Psoas muscle (tissue), 8 donors: ENCODE data around the gene GPATCH4. TPM values are rescaled to one million over a fixed set of nuclear protein-coding genes. Genes with fewer than 3 reads are reported as not detected.
A peak's percentile ranks its signal among the peaks of the same experiment; 100 is the strongest.

Experiments used
- ATAC-seq, 4 donors: fragments of 200-7000 bp; cut with Tn5 transposase; one replicate each; pipeline ENCODE4 v1.9.1; 2020; ENCODE audit warnings: moderate library complexity in 3 of 4, mild to moderate bottlenecking in 2 of 4
- DNase-seq, 2 donors: peaks; one replicate each; pipeline ENCODE4 v3.0.0-alpha.2; 2020
- H3K27ac ChIP-seq: fragments of 200-600 bp; one replicate; pipeline ENCODE4 v1.8.0; 2022
- H3K27me3 ChIP-seq, 3 donors: fragments of 200-600 bp in 1 of 3; one replicate each; pipeline versions ENCODE4 v1.6.1 to v1.8.0; 2013 to 2022; ENCODE audit warnings: low read length in 2 of 3, mild to moderate bottlenecking in 2 of 3, moderate library complexity in 1 of 3; ENCODE audit not compliant: insufficient read depth in 3 of 3
- H3K36me3 ChIP-seq, 2 donors: fragments of 200-600 bp in 1 of 2; one replicate each; pipeline versions ENCODE4 v1.6.1 to v1.8.0; 2013 to 2022; ENCODE audit warnings: low read depth in 1 of 2, mild to moderate bottlenecking in 1 of 2, moderate library complexity in 1 of 2; ENCODE audit not compliant: insufficient read depth in 1 of 2
- H3K4me1 ChIP-seq: fragments of 200-600 bp; one replicate; pipeline ENCODE4 v1.8.0; 2022
- H3K4me3 ChIP-seq: fragments of 200-600 bp; one replicate; pipeline ENCODE4 v1.8.0; 2022; ENCODE audit warnings: mild to moderate bottlenecking
- H3K9me3 ChIP-seq: fragments of 200-600 bp; one replicate; pipeline ENCODE4 v1.8.0; 2022
- WGBS, 3 donors: extraction: QIAGEN DNeasy Blood & Tissue Kit; methylation state at CpG; one replicate each; pipeline versions ENCODE4 v1.1.6 to v1.1.7; 2013; 5-methylcytosine and 5-hydroxymethylcytosine counted together
- intact Hi-C, 2 donors: fragments of 100-400 bp; cut with DNase I; formaldehyde crosslinking; loops; one replicate each; pipeline versions ENCODE4 v1.11.0 to v1.14.2; 2022
- polyA plus RNA-seq, 3 donors: library from polyadenylated mRNA; stranded (reverse); fragments of 200-250 nt; gene quantifications; one replicate each; pipeline ENCODE4 v1.2.3, GENCODE V29; 2013
- total RNA-seq, 4 donors: library from RNA; stranded (reverse); fragmentation: NEBNext Ultra II Directional in 2 of 4; extraction: Animal tissue kit (Norgen Biotek cat#: 25700) in 2 of 4; gene quantifications; one replicate each; pipeline versions ENCODE4 v1.2.1 to v1.2.4, GENCODE V29; 2021 to 2023
- TF ChIP-seq, protein P1 (sequence below): fragments of 200-600 bp; IDR thresholded peaks from one replicate; pipeline ENCODE4 v1.8.0; 2022; ENCODE audit warnings: antibody characterized with exemption
- donor health status: healthy with polysubstance abuse.
- donor health status: DM: no; HTN: no; CAD: no; lungs with moderate emphysema.
- donor health status: Bipolar disorder and iron deficiency.
- donor health status: healthy.
- donor health status: DM: yes; HTN: yes; CAD: no.
- donor health status: DM: no; HTN: no; CAD: no.
- donor health status: DM: no; HTN: no; CAD: no.
- donor health status: DM: yes; HTN: yes; CAD: no.

The GPATCH4 gene
- total and polyA plus RNA-seq, 7 donors: 30.6 to 110 (median 73.4) TPM

DNA sequence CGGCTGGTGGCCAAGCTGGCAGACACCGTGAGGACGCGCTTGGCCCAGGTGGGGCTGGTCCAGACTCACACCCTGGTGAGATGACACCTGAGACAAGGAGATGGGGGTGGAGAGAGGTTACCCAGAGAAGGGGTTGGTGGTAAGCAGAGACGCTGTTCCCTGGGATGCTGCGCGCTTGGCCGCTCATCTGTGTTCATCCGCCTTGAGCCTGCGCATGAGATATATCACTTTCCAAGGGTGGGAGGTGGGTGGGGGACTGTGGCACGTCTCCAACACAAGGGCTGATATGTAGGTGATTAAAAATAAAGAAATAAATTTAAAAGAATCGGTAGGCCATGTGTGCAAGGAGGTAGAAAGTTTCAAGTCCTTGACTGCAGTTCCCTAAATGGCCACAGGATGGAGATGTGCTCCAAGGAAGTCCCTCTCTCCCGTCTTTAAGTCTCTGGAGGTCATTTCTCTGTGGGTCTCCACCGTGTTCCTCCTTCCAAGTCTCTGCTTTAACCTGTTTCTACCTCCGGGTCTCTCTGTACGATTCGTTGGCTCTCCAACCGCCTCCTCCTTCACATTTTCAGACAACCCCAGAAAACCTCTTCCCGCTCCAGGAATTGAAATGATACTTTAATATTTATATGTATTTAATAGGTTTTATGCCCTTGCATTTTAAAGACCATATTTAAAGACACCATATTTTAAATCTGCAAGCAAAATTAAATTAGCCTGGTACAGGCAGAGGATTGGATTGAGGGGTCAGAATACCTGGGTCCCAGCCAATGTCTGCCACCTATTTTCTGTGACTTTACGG, 17.3 kb downstream of the GPATCH4 start:
- WGBS, 3 donors: 58 to 60% (median 59%) methylated on average over 20 of the region's 20 CpGs
- peak; percentile 40 to 87 (median 76) for ATAC-seq
- peak in 1 of 2 donors; percentile 32 for DNase-seq
- intact Hi-C loops: no loop called here
- Histone ChIP-seq H3K4me1 (peaks cover 3% of the 10 kb centered on the region), H3K27me3 (no peaks in the 10 kb centered on the region), H3K27ac (no peak overlapping the region), H3K36me3 (no peaks in the 10 kb centered on the region), H3K4me3 (no peak overlapping the region), H3K9me3 (no peaks in the 10 kb centered on the region)
- TF ChIP-seq, protein P1, sequence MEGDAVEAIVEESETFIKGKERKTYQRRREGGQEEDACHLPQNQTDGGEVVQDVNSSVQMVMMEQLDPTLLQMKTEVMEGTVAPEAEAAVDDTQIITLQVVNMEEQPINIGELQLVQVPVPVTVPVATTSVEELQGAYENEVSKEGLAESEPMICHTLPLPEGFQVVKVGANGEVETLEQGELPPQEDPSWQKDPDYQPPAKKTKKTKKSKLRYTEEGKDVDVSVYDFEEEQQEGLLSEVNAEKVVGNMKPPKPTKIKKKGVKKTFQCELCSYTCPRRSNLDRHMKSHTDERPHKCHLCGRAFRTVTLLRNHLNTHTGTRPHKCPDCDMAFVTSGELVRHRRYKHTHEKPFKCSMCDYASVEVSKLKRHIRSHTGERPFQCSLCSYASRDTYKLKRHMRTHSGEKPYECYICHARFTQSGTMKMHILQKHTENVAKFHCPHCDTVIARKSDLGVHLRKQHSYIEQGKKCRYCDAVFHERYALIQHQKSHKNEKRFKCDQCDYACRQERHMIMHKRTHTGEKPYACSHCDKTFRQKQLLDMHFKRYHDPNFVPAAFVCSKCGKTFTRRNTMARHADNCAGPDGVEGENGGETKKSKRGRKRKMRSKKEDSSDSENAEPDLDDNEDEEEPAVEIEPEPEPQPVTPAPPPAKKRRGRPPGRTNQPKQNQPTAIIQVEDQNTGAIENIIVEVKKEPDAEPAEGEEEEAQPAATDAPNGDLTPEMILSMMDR: peak; percentile 95

- 66 to 70% (median 68%) methylated on average over 9 of the region's 9 CpGs for WGBS, 3 donors
- no peak overlapping the region for H3K4me3 ChIP-seq
- intact Hi-C loops: no loop called here
- ATAC-seq: no peak
- DNase-seq: no peak
- H3K27me3 ChIP-seq: no peaks in the 10 kb centered on the region
- H3K36me3 ChIP-seq: no peaks in the 10 kb centered on the region
- TF ChIP-seq, protein P1: no peak
- H3K27ac ChIP-seq: no peak overlapping the region
- no peaks in the 10 kb centered on the region for H3K9me3 ChIP-seq
- H3K4me1 ChIP-seq: peaks cover 3% of the 10 kb centered on the region
Observed at GRCh38 chr1:156582388-156583017, 18.8 kb downstream of the GPATCH4 start.

DNA sequence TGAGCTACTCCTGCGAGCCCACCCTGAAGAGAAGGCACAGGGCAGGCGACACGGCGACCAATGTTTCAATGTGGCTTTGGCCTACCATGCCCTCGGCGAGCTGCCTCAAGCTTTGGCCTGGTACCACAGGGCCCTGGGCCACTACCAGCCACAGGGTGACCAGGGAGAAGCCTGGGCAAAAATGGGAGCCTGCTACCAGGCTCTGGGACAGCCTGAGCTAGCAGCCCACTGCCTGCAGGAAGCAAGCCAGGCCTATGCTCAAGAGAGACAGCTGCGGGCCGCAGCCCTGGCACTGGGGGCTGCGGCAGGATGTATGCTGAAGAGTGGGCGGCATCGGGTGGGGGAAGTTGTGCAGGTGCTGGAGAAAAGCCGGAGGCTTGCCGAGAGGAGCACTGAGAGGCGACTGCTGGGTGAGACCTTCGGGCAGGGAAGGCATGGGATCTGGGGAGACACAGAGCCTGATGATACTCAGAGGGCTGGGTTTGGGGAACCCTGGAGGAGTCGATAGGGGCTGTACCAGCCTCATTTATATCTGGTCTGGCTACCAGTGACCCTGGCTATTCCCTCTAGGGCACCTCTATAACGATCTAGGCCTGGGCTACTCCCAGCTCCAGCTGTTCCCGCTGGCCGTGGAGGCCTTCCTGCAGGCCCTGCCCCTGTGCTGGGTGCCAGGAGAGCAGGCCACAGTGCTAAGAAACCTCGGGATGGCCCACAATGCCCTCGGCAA, 19.5 kb downstream of the GPATCH4 start:
- intact Hi-C loops: no loop called here
- WGBS, 3 donors: 45 to 53% (median 46%) methylated on average over 21 of the region's 21 CpGs
- ATAC-seq (peak; percentile 18 to 46 (median 32)), DNase-seq (no peak)
- TF ChIP-seq, protein P1: no peak
- Histone ChIP-seq H3K36me3 (no peaks in the 10 kb centered on the region), H3K4me3 (no peak overlapping the region), H3K4me1 (peaks cover 3% of the 10 kb centered on the region), H3K9me3 (no peaks in the 10 kb centered on the region), H3K27ac (no peak overlapping the region), H3K27me3 (no peaks in the 10 kb centered on the region)

DNA sequence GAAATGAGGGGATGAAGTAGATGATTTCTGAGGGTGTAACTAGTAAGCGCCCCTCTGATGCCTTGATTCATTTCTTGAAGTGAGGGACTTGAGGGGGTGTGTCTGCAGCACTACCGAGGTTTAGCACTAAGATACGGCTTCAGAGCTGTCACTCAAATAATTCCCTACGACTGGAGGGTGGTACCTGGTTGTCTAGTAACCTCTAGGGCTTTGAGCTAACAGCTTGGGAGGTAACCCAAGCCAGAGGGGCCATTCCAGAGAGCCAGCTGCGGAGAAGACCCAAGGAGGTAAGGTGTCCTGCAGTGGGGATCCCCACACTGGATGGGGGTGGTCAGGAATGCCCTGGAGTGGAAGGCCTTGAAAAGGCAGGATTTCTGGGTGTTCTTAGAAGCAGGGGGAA, 21.8 kb downstream of the GPATCH4 start, which contains the start of gene TTC24:
TTC24 (plus strand) TSS at position 252 of the 400 bp plus-strand sequence. CDS start 1,642 bp downstream, outside the sequence.
- Histone ChIP-seq H3K9me3 (no peaks in the 10 kb centered on the region), H3K4me1 (peaks cover 3% of the 10 kb centered on the region), H3K4me3 (no peak within 1 kb of the TSS), H3K27ac (no peak within 1 kb of the TSS), H3K27me3 (no peaks in the 10 kb centered on the region), H3K36me3 (no peaks in the 10 kb centered on the region)
- DNase-seq: no peak
- 81 to 88% (median 82%) methylated on average over 5 of the region's 5 CpGs for WGBS, 3 donors
- TF ChIP-seq, protein P1: no peak
- intact Hi-C loops: loop anchor here in 1 of 2 donors (5.0 kb wide), 1 partner anchor 33 kb away; no protein-coding TSS in a partner anchor
- no peak for ATAC-seq
